Astrocyte of the spinal cord (primary cell): ENCODE measurements around the gene NT5C.

Experiments used
- DNase-seq: peaks from one replicate; pipeline ENCODE4 v3.0.0; 2011; ENCODE audit warnings: low read depth, low spot score
- H3K4me3 ChIP-seq: 2 replicates; pipeline ENCODE4 v1.5.1; 2011; ENCODE audit warnings: low read depth, mild to moderate bottlenecking, low read length, moderate library complexity
- in situ Hi-C: cut with HindIII; loops from 2 replicates; pipeline ENCODE4 v1.10.0; 2017; ENCODE audit warnings: low sequenced_read_pairs
- TF ChIP-seq, protein P1 (sequence below): IDR thresholded peaks from 2 replicates; pipeline ENCODE4 v1.5.1; 2012; ENCODE audit warnings: low read depth, mild to moderate bottlenecking, low read length, inconsistent platforms

The NT5C gene

GRCh38 chr17:75102385-75102821 is 29.1 kb downstream of the NT5C start:
- DNase-seq, result no peak
- in situ Hi-C loops, result no loop called here
- no peak overlapping the region for H3K4me3 ChIP-seq
- TF ChIP-seq, protein P1, sequence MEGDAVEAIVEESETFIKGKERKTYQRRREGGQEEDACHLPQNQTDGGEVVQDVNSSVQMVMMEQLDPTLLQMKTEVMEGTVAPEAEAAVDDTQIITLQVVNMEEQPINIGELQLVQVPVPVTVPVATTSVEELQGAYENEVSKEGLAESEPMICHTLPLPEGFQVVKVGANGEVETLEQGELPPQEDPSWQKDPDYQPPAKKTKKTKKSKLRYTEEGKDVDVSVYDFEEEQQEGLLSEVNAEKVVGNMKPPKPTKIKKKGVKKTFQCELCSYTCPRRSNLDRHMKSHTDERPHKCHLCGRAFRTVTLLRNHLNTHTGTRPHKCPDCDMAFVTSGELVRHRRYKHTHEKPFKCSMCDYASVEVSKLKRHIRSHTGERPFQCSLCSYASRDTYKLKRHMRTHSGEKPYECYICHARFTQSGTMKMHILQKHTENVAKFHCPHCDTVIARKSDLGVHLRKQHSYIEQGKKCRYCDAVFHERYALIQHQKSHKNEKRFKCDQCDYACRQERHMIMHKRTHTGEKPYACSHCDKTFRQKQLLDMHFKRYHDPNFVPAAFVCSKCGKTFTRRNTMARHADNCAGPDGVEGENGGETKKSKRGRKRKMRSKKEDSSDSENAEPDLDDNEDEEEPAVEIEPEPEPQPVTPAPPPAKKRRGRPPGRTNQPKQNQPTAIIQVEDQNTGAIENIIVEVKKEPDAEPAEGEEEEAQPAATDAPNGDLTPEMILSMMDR, result no peak

DNA sequence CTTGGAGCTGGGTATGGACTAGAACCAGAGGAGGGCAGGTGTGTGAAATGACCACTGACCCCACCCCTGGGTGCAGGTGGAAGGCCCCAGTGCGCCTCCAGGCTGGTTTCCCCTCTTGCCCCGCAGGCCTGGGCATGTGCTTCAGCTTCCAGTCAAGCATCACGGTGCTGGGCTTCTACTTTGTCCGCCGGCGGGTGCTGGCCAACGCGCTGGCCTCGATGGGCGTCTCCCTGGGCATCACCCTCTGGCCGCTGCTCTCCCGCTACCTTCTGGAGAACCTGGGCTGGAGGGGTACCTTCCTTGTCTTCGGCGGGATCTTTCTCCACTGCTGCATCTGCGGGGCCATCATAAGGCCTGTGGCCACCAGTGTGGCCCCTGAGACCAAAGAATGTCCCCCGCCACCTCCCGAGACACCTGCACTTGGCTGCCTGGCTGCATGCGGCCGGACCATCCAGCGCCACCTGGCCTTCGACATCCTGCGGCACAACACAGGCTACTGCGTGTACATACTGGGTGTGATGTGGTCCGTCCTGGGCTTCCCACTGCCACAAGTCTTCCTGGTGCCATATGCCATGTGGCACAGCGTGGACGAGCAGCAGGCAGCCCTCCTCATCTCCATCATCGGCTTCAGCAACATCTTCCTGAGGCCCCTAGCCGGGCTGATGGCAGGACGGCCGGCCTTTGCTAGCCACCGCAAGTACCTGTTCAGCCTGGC is 31.5 kb downstream of the NT5C start:
- H3K4me3 ChIP-seq, result no peak overlapping the region
- in situ Hi-C loops, result no loop called here
- TF ChIP-seq, protein P1, result no peak
- DNase-seq, result no peak

- no peak overlapping the region for H3K4me3 ChIP-seq
- in situ Hi-C loops, result no loop called here
- TF ChIP-seq, protein P1, result no peak
- no peak for DNase-seq
Observed at GRCh38 chr17:75098861-75099260, 32.7 kb downstream of the NT5C start.

DNA sequence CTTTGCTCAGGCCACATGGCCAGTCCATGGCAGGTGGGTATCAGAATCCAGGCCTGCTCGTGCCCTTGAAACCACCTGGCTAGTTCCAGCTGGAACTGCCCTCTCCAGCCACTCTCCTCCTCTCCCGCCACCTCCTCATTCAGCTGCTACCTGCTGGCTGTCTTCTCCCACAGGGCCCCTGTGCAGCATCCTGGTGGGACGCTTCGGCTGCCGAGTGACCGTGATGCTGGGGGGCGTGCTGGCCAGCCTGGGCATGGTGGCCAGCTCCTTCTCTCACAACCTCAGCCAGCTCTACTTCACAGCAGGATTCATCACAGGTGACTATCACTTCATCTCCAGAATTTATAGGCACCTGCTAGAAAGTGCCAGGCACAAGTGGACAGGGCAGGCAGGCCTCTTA is 33.7 kb downstream of the NT5C start:
- TF ChIP-seq, protein P1, result no peak
- in situ Hi-C loops, result no loop called here
- no peak overlapping the region for H3K4me3 ChIP-seq
- no peak for DNase-seq

GRCh38 chr17:75096082-75096625 is 35.4 kb downstream of the NT5C start:
- in situ Hi-C loops, result no loop called here
- DNase-seq, result peak; percentile 50
- TF ChIP-seq, protein P1, result no peak
- no peak overlapping the region for H3K4me3 ChIP-seq

DNA sequence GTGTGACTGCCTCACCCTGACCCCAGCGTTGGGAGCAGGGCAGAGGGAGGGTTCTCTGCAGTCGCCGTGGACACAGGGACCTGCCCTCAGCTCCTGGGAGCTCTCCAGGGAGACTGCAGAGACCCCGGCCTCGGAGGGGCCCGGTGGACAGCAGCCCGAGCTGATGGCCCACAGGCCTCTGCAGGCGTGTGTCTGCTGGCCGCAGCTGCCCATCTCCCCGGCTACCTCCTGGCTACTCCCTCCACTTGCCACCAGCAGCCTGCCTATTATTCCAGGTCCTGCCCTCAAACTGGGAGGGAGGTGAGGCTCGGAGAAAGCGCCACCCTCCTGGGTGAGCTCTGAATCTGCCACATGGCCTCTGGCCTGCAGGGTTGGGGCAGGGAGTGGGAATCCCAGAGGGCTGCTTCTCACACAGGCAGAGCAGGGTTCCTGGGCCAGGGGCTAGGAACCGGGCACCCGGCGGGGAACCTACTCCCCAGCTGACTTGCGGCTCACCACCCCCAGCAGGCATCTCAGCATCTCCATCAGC is 36.6 kb downstream of the NT5C start:
- TF ChIP-seq, protein P1, result no peak
- no peak overlapping the region for H3K4me3 ChIP-seq
- no peak for DNase-seq
- in situ Hi-C loops, result no loop called here
